DOHH2 (cell line): ENCODE measurements around the gene RIPK1.

Source experiments
- EZH2phosphoT487 ChIP-seq: fragments of 200-600 bp; sonication (generic); IDR thresholded peaks from 2 replicates; pipeline ENCODE4 v1.6.1; 2017; ENCODE audit warnings: borderline replicate concordance, mild to moderate bottlenecking, antibody characterized with exemption, low read length, moderate library complexity, mixed read lengths
- TF ChIP-seq, protein P1 (sequence below): fragments of 200-600 bp; sonication (generic); IDR thresholded peaks from one replicate; pipeline ENCODE4 v1.5.1; 2014; ENCODE audit warnings: antibody characterized with exemption, mild to moderate bottlenecking, low read depth, low read length; ENCODE audit not compliant: poor library complexity, severe bottlenecking

DNA sequence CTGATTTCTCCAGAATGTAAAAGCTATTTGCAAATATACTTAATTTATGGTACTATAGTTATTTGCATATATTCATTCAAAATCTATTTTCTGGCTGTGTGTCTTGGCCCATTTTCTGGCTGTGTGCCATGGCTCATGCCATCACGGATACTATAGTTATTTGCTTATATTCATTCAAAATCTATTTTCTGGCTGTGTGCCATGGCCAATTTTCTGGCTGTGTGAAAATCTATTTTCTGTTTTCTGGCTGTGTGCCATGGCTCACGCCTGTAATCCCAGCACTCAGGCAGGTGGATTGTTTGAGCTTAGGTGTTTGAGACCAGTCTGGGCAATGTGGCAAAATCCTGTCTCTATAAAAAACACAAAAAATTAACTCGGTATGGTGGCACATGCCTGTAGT lies 28.9 kb upstream of the RIPK1 start:
- TF ChIP-seq, protein P1, sequence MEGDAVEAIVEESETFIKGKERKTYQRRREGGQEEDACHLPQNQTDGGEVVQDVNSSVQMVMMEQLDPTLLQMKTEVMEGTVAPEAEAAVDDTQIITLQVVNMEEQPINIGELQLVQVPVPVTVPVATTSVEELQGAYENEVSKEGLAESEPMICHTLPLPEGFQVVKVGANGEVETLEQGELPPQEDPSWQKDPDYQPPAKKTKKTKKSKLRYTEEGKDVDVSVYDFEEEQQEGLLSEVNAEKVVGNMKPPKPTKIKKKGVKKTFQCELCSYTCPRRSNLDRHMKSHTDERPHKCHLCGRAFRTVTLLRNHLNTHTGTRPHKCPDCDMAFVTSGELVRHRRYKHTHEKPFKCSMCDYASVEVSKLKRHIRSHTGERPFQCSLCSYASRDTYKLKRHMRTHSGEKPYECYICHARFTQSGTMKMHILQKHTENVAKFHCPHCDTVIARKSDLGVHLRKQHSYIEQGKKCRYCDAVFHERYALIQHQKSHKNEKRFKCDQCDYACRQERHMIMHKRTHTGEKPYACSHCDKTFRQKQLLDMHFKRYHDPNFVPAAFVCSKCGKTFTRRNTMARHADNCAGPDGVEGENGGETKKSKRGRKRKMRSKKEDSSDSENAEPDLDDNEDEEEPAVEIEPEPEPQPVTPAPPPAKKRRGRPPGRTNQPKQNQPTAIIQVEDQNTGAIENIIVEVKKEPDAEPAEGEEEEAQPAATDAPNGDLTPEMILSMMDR = no peak
- TF ChIP-seq EZH2phosphoT487 = no peak
